Fibroblast of villous mesenchyme (primary cell): ENCODE results near the gene NHLRC4. TPM values are rescaled to one million over a fixed set of nuclear protein-coding genes. Genes with fewer than 3 reads are reported as not detected.

Source experiments
- DNase-seq: peaks from one replicate; pipeline ENCODE4 v3.0.0-alpha.2; 2010; ENCODE audit warnings: low read depth
- H3K4me3 ChIP-seq: 2 replicates; pipeline ENCODE4 v1.5.1; 2011; ENCODE audit warnings: low read depth, mild to moderate bottlenecking, low read length
- CTCF ChIP-seq: IDR thresholded peaks from 2 replicates; pipeline ENCODE4 v1.5.1; 2012; ENCODE audit warnings: low read depth, mild to moderate bottlenecking, low read length; ENCODE audit not compliant: insufficient read depth
- total RNA-seq: library from RNA; depleted of rRNA; stranded (reverse); fragments of >200 nt; gene quantifications from 2 replicates; pipeline ENCODE4 v1.2.3, GENCODE V29; 2012

Gene NHLRC4
- total RNA-seq, 1 donor, result 1.7 TPM

GRCh38 chr16:559411-560203 is 7.2 kb upstream of the NHLRC4 start:
- no peak for DNase-seq
- no peak for TF ChIP-seq CTCF
- no peak overlapping the region for H3K4me3 ChIP-seq

- TF ChIP-seq CTCF, result no peak
Measured at GRCh38 chr16:560204-560700, 6.6 kb upstream of the NHLRC4 start, which contains the start of gene PRR35. TSS of gene PRR35 (plus strand) at chr16:560394. CDS start at chr16:563295, 2,901 bp downstream.

GRCh38 chr16:560701-561412 is 5.9 kb upstream of the NHLRC4 start:
- DNase-seq, result no peak
- TF ChIP-seq CTCF, result no peak
- H3K4me3 ChIP-seq, result no peak overlapping the region

More at GRCh38 chr16:560204-560700, 6.6 kb upstream of the NHLRC4 start, which contains the start of gene PRR35:
- DNase-seq, result no peak
- H3K4me3 ChIP-seq, result no peak within 1 kb of the TSS

- DNase-seq, result no peak
- no peak for TF ChIP-seq CTCF
- no peak overlapping the region for H3K4me3 ChIP-seq
Measured at GRCh38 chr16:561413-561794, 5.4 kb upstream of the NHLRC4 start.

GRCh38 chr16:561957-562938 is 4.6 kb upstream of the NHLRC4 start:
- no peak overlapping the region for H3K4me3 ChIP-seq

More at GRCh38 chr16:561957-562938, 4.6 kb upstream of the NHLRC4 start:
- TF ChIP-seq CTCF, result no peak
- DNase-seq, result no peak
